ENCODE measurements around the gene NREP. TPM values are rescaled to one million over a fixed set of nuclear protein-coding genes. Genes with fewer than 3 reads are reported as not detected.

The NREP gene
- total and polyA plus RNA-seq, 10 donors: 12.9 to 54.5 (median 32.9) TPM

GRCh38 chr5:111762895-111763294 lies 5.9 kb upstream of the NREP start:
- Histone ChIP-seq H3K27me3 (replicated peaks in 1 of 7) (peaks cover 0 to 4% (median 0%) of the 10 kb centered on the region in 7 donors), H3K4me3 (no peak overlapping the region), H3K4me1 (peaks cover 0 to 11% (median 7%) of the 10 kb centered on the region in 6 donors), H3K27ac (no peak overlapping the region), H3K36me3 (no peaks in the 10 kb centered on the region), H3K9me3 (no peaks in the 10 kb centered on the region)
- WGBS, 5 donors: 79 to 83% (median 82%) methylated on average over 6 of the region's 6 CpGs
- TF ChIP-seq POLR2A (IDR thresholded peaks at IDR 0.05) (no peak), CTCF (IDR thresholded peaks at IDR 0.05 in 8 of 11, conservative IDR thresholded peaks at IDR 0.05 in 3 of 11) (no peak), POLR2AphosphoS5 (IDR thresholded peaks at IDR 0.05) (no peak)
- intact Hi-C loops (cut with DNase I; ENCODE audit: low total_unique reads): no loop called here
- DNase-seq: no peak

GRCh38 chr5:111758284-111758628 lies 1.3 kb upstream of the NREP start:
- Histone ChIP-seq H3K27me3 (replicated peaks in 1 of 7) (peaks cover 0 to 7% (median 0%) of the 10 kb centered on the region in 7 donors), H3K4me3 (peak overlapping the region; percentile 55 to 87 (median 62)), H3K27ac (peak overlapping the region; percentile 83 to 93 (median 90)), H3K9me3 (no peaks in the 10 kb centered on the region), H3K4me1 (peaks cover 0 to 42% (median 30%) of the 10 kb centered on the region in 6 donors), H3K36me3 (no peaks in the 10 kb centered on the region)
- 5 to 8% (median 5%) methylated on average over 5 of the region's 5 CpGs for WGBS, 5 donors
- intact Hi-C loops (cut with DNase I; ENCODE audit: low total_unique reads): loop anchor here (10.0 kb wide), 1 partner anchor 387 kb away; no protein-coding TSS in a partner anchor
- no peak for DNase-seq
- no peak for TF ChIP-seq CTCF (IDR thresholded peaks at IDR 0.05 in 8 of 11, conservative IDR thresholded peaks at IDR 0.05 in 3 of 11)

GRCh38 chr5:111757355-111758283 lies 625 bp upstream of the NREP start:
- peak; percentile 94 for DNase-seq
- no peak for TF ChIP-seq POLR2A (IDR thresholded peaks at IDR 0.05)
- peak; percentile 53 to 87 (median 83) for TF ChIP-seq POLR2AphosphoS5 (IDR thresholded peaks at IDR 0.05)
- peak in 6 of 11 experiments; percentile 16 to 49 (median 22) for TF ChIP-seq CTCF (IDR thresholded peaks at IDR 0.05 in 8 of 11, conservative IDR thresholded peaks at IDR 0.05 in 3 of 11)
- intact Hi-C loops (cut with DNase I; ENCODE audit: low total_unique reads): loop anchor here (10.0 kb wide), 1 partner anchor 387 kb away; no protein-coding TSS in a partner anchor
- H3K36me3 ChIP-seq: no peaks in the 10 kb centered on the region
- peaks cover 0 to 7% (median 0%) of the 10 kb centered on the region in 7 donors for H3K27me3 ChIP-seq (replicated peaks in 1 of 7)
- no peaks in the 10 kb centered on the region for H3K9me3 ChIP-seq
- peak overlapping the region; percentile 83 to 93 (median 90) for H3K27ac ChIP-seq
- peak overlapping the region; percentile 55 to 87 (median 62) for H3K4me3 ChIP-seq
- 0 to 1% (median 1%) methylated on average over 53 to 98 of the region's 98 CpGs for WGBS, 5 donors
- H3K4me1 ChIP-seq: peaks cover 0 to 42% (median 30%) of the 10 kb centered on the region in 6 donors

GRCh38 chr5:111755942-111756381 lies 1.0 kb downstream of the NREP start:
- intact Hi-C loops (cut with DNase I; ENCODE audit: low total_unique reads): loop anchor here (10.0 kb wide), 1 partner anchor 389 kb away; no protein-coding TSS in a partner anchor
- H3K27me3 ChIP-seq (replicated peaks in 1 of 7): peaks cover 0 to 7% (median 0%) of the 10 kb centered on the region in 7 donors
- TF ChIP-seq POLR2A (IDR thresholded peaks at IDR 0.05) (no peak), POLR2AphosphoS5 (IDR thresholded peaks at IDR 0.05) (no peak), CTCF (IDR thresholded peaks at IDR 0.05 in 8 of 11, conservative IDR thresholded peaks at IDR 0.05 in 3 of 11) (no peak)
- DNase-seq: no peak
- no peaks in the 10 kb centered on the region for H3K36me3 ChIP-seq
- peak overlapping the region in 5 of 8 donors; percentile 86 to 92 (median 91) for H3K27ac ChIP-seq
- WGBS, 5 donors: 6 to 11% (median 9%) methylated on average over 5 of the region's 5 CpGs
- peak overlapping the region in 5 of 8 donors; percentile 55 to 87 (median 63) for H3K4me3 ChIP-seq
- peaks cover 0 to 42% (median 30%) of the 10 kb centered on the region in 6 donors for H3K4me1 ChIP-seq
- H3K9me3 ChIP-seq: no peaks in the 10 kb centered on the region

Data from spleen (tissue), 11 donors.